HepG2 (cell line): ENCODE data around the gene CHD9NB.
A peak's percentile ranks its signal among the peaks of the same experiment; 100 is the strongest.

Experiments
- MYC ChIP-seq: sonication (generic); formaldehyde crosslinking; IDR thresholded peaks from 2 replicates; pipeline ENCODE4 v1.9.0; 2021; ENCODE audit warnings: missing genetic modification reagents, borderline replicate concordance
- POLR2A ChIP-seq, 2 experiments: IDR thresholded peaks; 2 replicates each; pipeline ENCODE4 v1.6.1; 2011; ENCODE audit warnings: low read depth in 2 of 2, low read length in 2 of 2, mild to moderate bottlenecking in 1 of 2, moderate library complexity in 1 of 2; ENCODE audit not compliant: insufficient read depth in 1 of 2
- POLR2AphosphoS5 ChIP-seq: IDR thresholded peaks from 2 replicates; pipeline ENCODE4 v1.6.1; 2012; ENCODE audit warnings: low read depth, low read length
- RFX3 ChIP-seq: IDR thresholded peaks from 2 replicates; pipeline ENCODE4 v1.6.1; 2016; ENCODE audit warnings: missing biosample characterization, missing genetic modification reagents
- SCMH1 ChIP-seq: sonication (generic); formaldehyde crosslinking; IDR thresholded peaks from 2 replicates; pipeline ENCODE4 v1.9.0; 2021; ENCODE audit warnings: missing genetic modification reagents, mild to moderate bottlenecking, borderline replicate concordance
- TBP ChIP-seq: sonication (generic); formaldehyde crosslinking; IDR thresholded peaks from 2 replicates; pipeline ENCODE4 v1.5.0; 2020; ENCODE audit warnings: missing genetic modification reagents
- USF2 ChIP-seq, 2 experiments: sonication (generic) in 1 of 2; formaldehyde crosslinking in 1 of 2; IDR thresholded peaks; 2 replicates each; pipeline versions ENCODE4 v1.5.1 to v1.6.1; 2011 to 2020; ENCODE audit warnings: borderline replicate concordance in 1 of 2, low read depth in 1 of 2, low read length in 1 of 2, mild to moderate bottlenecking in 1 of 2, missing genetic modification reagents in 1 of 2, moderate library complexity in 1 of 2
- ZFP1 ChIP-seq: IDR thresholded peaks from 2 replicates; pipeline ENCODE4 v1.6.1; 2016
- ZNF121 ChIP-seq: sonication (generic); formaldehyde crosslinking; IDR thresholded peaks from 2 replicates; pipeline ENCODE4 v1.5.0; 2020; ENCODE audit warnings: mild to moderate bottlenecking, missing genetic modification reagents
- TF ChIP-seq, protein P1 (sequence below): sonication (generic); formaldehyde crosslinking; IDR thresholded peaks from 2 replicates; pipeline ENCODE4 v1.5.0; 2020; ENCODE audit warnings: mild to moderate bottlenecking, missing genetic modification reagents, moderate library complexity

GRCh38 chr16:53043986-53044601 is 8.6 kb downstream of the CHD9NB start:
- TF ChIP-seq, protein P1, sequence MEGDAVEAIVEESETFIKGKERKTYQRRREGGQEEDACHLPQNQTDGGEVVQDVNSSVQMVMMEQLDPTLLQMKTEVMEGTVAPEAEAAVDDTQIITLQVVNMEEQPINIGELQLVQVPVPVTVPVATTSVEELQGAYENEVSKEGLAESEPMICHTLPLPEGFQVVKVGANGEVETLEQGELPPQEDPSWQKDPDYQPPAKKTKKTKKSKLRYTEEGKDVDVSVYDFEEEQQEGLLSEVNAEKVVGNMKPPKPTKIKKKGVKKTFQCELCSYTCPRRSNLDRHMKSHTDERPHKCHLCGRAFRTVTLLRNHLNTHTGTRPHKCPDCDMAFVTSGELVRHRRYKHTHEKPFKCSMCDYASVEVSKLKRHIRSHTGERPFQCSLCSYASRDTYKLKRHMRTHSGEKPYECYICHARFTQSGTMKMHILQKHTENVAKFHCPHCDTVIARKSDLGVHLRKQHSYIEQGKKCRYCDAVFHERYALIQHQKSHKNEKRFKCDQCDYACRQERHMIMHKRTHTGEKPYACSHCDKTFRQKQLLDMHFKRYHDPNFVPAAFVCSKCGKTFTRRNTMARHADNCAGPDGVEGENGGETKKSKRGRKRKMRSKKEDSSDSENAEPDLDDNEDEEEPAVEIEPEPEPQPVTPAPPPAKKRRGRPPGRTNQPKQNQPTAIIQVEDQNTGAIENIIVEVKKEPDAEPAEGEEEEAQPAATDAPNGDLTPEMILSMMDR (CRISPR knock-in tag): peak; percentile 51; the same call in 1 of the 2 replicates
- TF ChIP-seq ZNF121 (CRISPR knock-in tag): no peak
- no peak for TF ChIP-seq TBP (CRISPR knock-in tag)
- TF ChIP-seq SCMH1 (CRISPR knock-in tag): no peak
- no peak for TF ChIP-seq POLR2A (IDR thresholded peaks at IDR 0.05; ENCODE audit: insufficient read depth in 1 of 2, low read depth in 2 of 2, low read length in 2 of 2)
- peak; percentile 72 for TF ChIP-seq RFX3 (CRISPR knock-in tag)
- no peak for TF ChIP-seq ZFP1
- TF ChIP-seq POLR2AphosphoS5: no peak
- no peak for TF ChIP-seq MYC (CRISPR knock-in tag)
- TF ChIP-seq USF2 (IDR thresholded peaks at IDR 0.05; ENCODE audit: low read depth, low read length): no peak
- TF ChIP-seq USF2 (CRISPR knock-in tag; IDR thresholded peaks at IDR 0.05; ENCODE audit: borderline replicate concordance): no peak
